OCI-LY7 (cell line): ENCODE results near the gene KRTAP4-6. TPM values are rescaled to one million over a fixed set of nuclear protein-coding genes. Genes with fewer than 3 reads are reported as not detected.

Experiments used
- BruUV-seq: library from RNA; stranded (reverse); fragments of 400-500 nt; replicated peaks from 2 replicates; lab custom pipeline; 2021; lab: Mats Ljungman, UMichigan
- CTCF ChIA-PET: fragments of 300-600 bp; sonication (Branson Sonifier 250); formaldehyde crosslinking; loops from one replicate; lab custom pipeline; 2022; ENCODE audit warnings: antibody characterized with exemption; ENCODE audit not compliant: unreplicated experiment; lab: Charles Lee
- POLR2A ChIA-PET: fragments of 300-600 bp; sonication (Branson Sonifier 250); formaldehyde crosslinking; loops from one replicate; lab custom pipeline; 2022; ENCODE audit warnings: antibody characterized with exemption; lab: Charles Lee
- DNase-seq: peaks from one replicate; pipeline ENCODE4 v3.0.0-alpha.2; 2015; ENCODE audit warnings: low spot score
- H2AFZ ChIP-seq: fragments of 200-600 bp; sonication (generic), shearing (Covaris generic); 2 replicates; pipeline ENCODE4 v1.6.1; 2014; ENCODE audit warnings: mild to moderate bottlenecking, antibody characterized with exemption, low read length, moderate library complexity
- H3K27ac ChIP-seq: fragments of 200-600 bp; sonication (generic); 2 replicates; pipeline ENCODE4 v1.5.1; 2014; ENCODE audit warnings: mixed run types, low read depth, mild to moderate bottlenecking, moderate library complexity, low read length, inconsistent platforms; ENCODE audit not compliant: poor library complexity, severe bottlenecking
- H3K36me3 ChIP-seq: fragments of 200-600 bp; sonication (generic); 2 replicates; pipeline ENCODE4 v1.6.1; 2014; ENCODE audit warnings: mild to moderate bottlenecking, antibody characterized with exemption, low read length, moderate library complexity, mixed read lengths; ENCODE audit not compliant: insufficient read depth
- H3K4me1 ChIP-seq: fragments of 200-600 bp; sonication (generic); 2 replicates; pipeline ENCODE4 v1.5.1; 2014; ENCODE audit warnings: mild to moderate bottlenecking, low read length; ENCODE audit not compliant: insufficient read depth, poor library complexity, severe bottlenecking
- H3K4me2 ChIP-seq: fragments of 200-600 bp; sonication (generic); 2 replicates; pipeline ENCODE4 v1.6.1; 2014; ENCODE audit warnings: mild to moderate bottlenecking, low read length
- H3K4me3 ChIP-seq: fragments of 200-600 bp; sonication (generic); 2 replicates; pipeline ENCODE4 v1.5.1; 2014; ENCODE audit warnings: mild to moderate bottlenecking, low read depth, low read length; ENCODE audit not compliant: poor library complexity, severe bottlenecking
- H3K79me2 ChIP-seq: fragments of 200-600 bp; sonication (generic); 2 replicates; pipeline ENCODE4 v1.6.1; 2016; ENCODE audit warnings: low read depth, mild to moderate bottlenecking, low read length, moderate library complexity, mixed read lengths; ENCODE audit not compliant: insufficient read depth
- H3K9me2 ChIP-seq: fragments of 200-600 bp; sonication (generic); 2 replicates; pipeline ENCODE4 v1.6.1; 2016; ENCODE audit warnings: mild to moderate bottlenecking, low read length, mixed read lengths; ENCODE audit not compliant: insufficient read depth
- H3K9me3 ChIP-seq: fragments of 200-600 bp; sonication (generic); 2 replicates; pipeline ENCODE4 v1.6.1; 2014; ENCODE audit warnings: mild to moderate bottlenecking, mixed run types, low read length, mixed read lengths
- H4K20me1 ChIP-seq: fragments of 200-600 bp; sonication (generic); 2 replicates; pipeline ENCODE4 v1.6.1; 2014; ENCODE audit warnings: mild to moderate bottlenecking, antibody characterized with exemption, low read length, moderate library complexity, mixed read lengths; ENCODE audit not compliant: insufficient read depth
- CTCF ChIP-seq: fragments of 200-600 bp; sonication (generic); conservative IDR thresholded peaks from 2 replicates; pipeline ENCODE4 v1.5.1; 2014; ENCODE audit warnings: mild to moderate bottlenecking, antibody characterized with exemption, low read length, moderate library complexity, mixed read lengths
- EZH2phosphoT487 ChIP-seq: fragments of 200-600 bp; sonication (generic); IDR thresholded peaks from 2 replicates; pipeline ENCODE4 v1.6.1; 2018; ENCODE audit warnings: low read depth, borderline replicate concordance, mild to moderate bottlenecking, mixed run types, antibody characterized with exemption, low read length, moderate library complexity, mixed read lengths
- intact Hi-C: fragments of 100-400 bp; cut with micrococcal nuclease; formaldehyde crosslinking; loops from one replicate; pipeline ENCODE4 v1.10.0; 2022; ENCODE audit not compliant: unreplicated experiment
- small RNA-seq: library from RNA; depleted of rRNA; stranded (forward); fragments of <200 nt; gene quantifications from one replicate; pipeline ENCODE3, GENCODE V24; 2014
- total RNA-seq, 2 experiments: library from RNA; depleted of rRNA in 1 of 2; stranded (reverse); fragments of >200 nt in 1 of 2; shearing (Covaris generic) in 1 of 2; gene quantifications; 2 replicates each; pipeline ENCODE4 v1.2.3, GENCODE V29; 2014 to 2022

Gene KRTAP4-6
- total RNA-seq, 2 experiments from 2014 or later: not detected

GRCh38 chr17:41098481-41098880 lies 41.9 kb downstream of the KRTAP4-6 start:
- H3K4me1 ChIP-seq: no peaks in the 10 kb centered on the region
- no peak overlapping the region for H2AFZ ChIP-seq
- H3K4me2 ChIP-seq: no peak overlapping the region
- DNase-seq: no peak
- no peaks in the 10 kb centered on the region for H4K20me1 ChIP-seq
- intact Hi-C loops: no loop called here
- H3K4me3 ChIP-seq: no peak overlapping the region
- ChIA-PET CTCF (no interaction called here), POLR2A (no interaction called here)
- BruUV-seq: no TSS peak
- H3K9me2 ChIP-seq: no peaks in the 10 kb centered on the region
- H3K27ac ChIP-seq: no peak overlapping the region
- no peaks in the 10 kb centered on the region for H3K9me3 ChIP-seq
- TF ChIP-seq CTCF (no peak), EZH2phosphoT487 (no peak)
- no peaks in the 10 kb centered on the region for H3K36me3 ChIP-seq
- H3K79me2 ChIP-seq: no peaks in the 10 kb centered on the region

GRCh38 chr17:41098042-41098441 lies 42.3 kb downstream of the KRTAP4-6 start, which contains the start of gene KRTAP4-8:
KRTAP4-8 (minus strand) TSS chr17:41098142; CDS start chr17:41098084, 58 bp downstream.
- Histone ChIP-seq H3K4me3 (no peak within 1 kb of the TSS), H3K79me2 (no peaks in the 10 kb centered on the region), H2AFZ (no peak within 1 kb of the TSS), H4K20me1 (no peaks in the 10 kb centered on the region), H3K4me2 (no peak within 1 kb of the TSS), H3K36me3 (no peaks in the 10 kb centered on the region), H3K4me1 (no peaks in the 10 kb centered on the region), H3K27ac (no peak within 1 kb of the TSS), H3K9me2 (no peaks in the 10 kb centered on the region), H3K9me3 (no peaks in the 10 kb centered on the region)
- ChIA-PET POLR2A (no interaction called here), CTCF (no interaction called here)
- no peak for DNase-seq
- BruUV-seq: no TSS peak
- intact Hi-C loops: no loop called here
- TF ChIP-seq EZH2phosphoT487 (no peak), CTCF (no peak)

GRCh38 chr17:41096055-41096454 lies 44.3 kb downstream of the KRTAP4-6 start:
- DNase-seq: no peak
- Histone ChIP-seq H3K4me2 (no peak overlapping the region), H3K9me3 (no peaks in the 10 kb centered on the region), H3K9me2 (no peaks in the 10 kb centered on the region), H3K4me1 (no peaks in the 10 kb centered on the region), H4K20me1 (no peaks in the 10 kb centered on the region), H3K27ac (no peak overlapping the region), H2AFZ (no peak overlapping the region), H3K4me3 (no peak overlapping the region), H3K79me2 (no peaks in the 10 kb centered on the region), H3K36me3 (no peaks in the 10 kb centered on the region)
- TF ChIP-seq EZH2phosphoT487: no peak
- no peak for TF ChIP-seq CTCF
- ChIA-PET CTCF (no interaction called here), POLR2A (no interaction called here)
- intact Hi-C loops: no loop called here
- BruUV-seq: no TSS peak

Small RNA genes within 50 kb of the gene (small RNA-seq; reads per million reads assigned to genes)
- not detected for gene KRTAP4-17P

Other genes starting within 250 kb of the KRTAP4-6 start
Only the 30 nearest of the 39 such genes appear.
- gene KRTAP3-3, start 146.4 kb downstream of the KRTAP4-6 start, total RNA-seq (2014; rRNA removed; shearing (Covaris generic)): not detected in 2 replicates
- not detected in 2 replicates for gene KRTAP3-3, start 146.4 kb downstream of the KRTAP4-6 start, total RNA-seq (2022)
- not detected in 2 replicates for gene KRTAP3-2, start 140.6 kb downstream of the KRTAP4-6 start, total RNA-seq (2014; rRNA removed; shearing (Covaris generic))
- gene KRTAP3-2, start 140.6 kb downstream of the KRTAP4-6 start, total RNA-seq (2022): not detected in 2 replicates
- gene KRTAP3-1, start 131.4 kb downstream of the KRTAP4-6 start, total RNA-seq (2014; rRNA removed; shearing (Covaris generic)): not detected in 2 replicates
- not detected in 2 replicates for gene KRTAP3-1, start 131.4 kb downstream of the KRTAP4-6 start, total RNA-seq (2022)
- gene KRTAP1-5, start 113.3 kb downstream of the KRTAP4-6 start, total RNA-seq (2014; rRNA removed; shearing (Covaris generic)): not detected in 2 replicates
- not detected in 2 replicates for gene KRTAP1-5, start 113.3 kb downstream of the KRTAP4-6 start, total RNA-seq (2022)
- gene KRTAP1-4, start 110.3 kb downstream of the KRTAP4-6 start, total RNA-seq (2014; rRNA removed; shearing (Covaris generic)): not detected in 2 replicates
- not detected in 2 replicates for gene KRTAP1-4, start 110.3 kb downstream of the KRTAP4-6 start, total RNA-seq (2022)
- gene KRTAP1-3, start 105.7 kb downstream of the KRTAP4-6 start, total RNA-seq (2014; rRNA removed; shearing (Covaris generic)): not detected in 2 replicates
- not detected in 2 replicates for gene KRTAP1-3, start 105.7 kb downstream of the KRTAP4-6 start, total RNA-seq (2022)
- not detected in 2 replicates for gene KRTAP1-1, start 99.1 kb downstream of the KRTAP4-6 start, total RNA-seq (2014; rRNA removed; shearing (Covaris generic))
- gene KRTAP1-1, start 99.1 kb downstream of the KRTAP4-6 start, total RNA-seq (2022): not detected in 2 replicates
- not detected in 2 replicates for gene KRTAP2-1, start 93.2 kb downstream of the KRTAP4-6 start, total RNA-seq (2014; rRNA removed; shearing (Covaris generic))
- not detected in 2 replicates for gene KRTAP2-1, start 93.2 kb downstream of the KRTAP4-6 start, total RNA-seq (2022)
- not detected in 2 replicates for gene KRTAP2-2, start 85.3 kb downstream of the KRTAP4-6 start, total RNA-seq (2014; rRNA removed; shearing (Covaris generic))
- gene KRTAP2-2, start 85.3 kb downstream of the KRTAP4-6 start, total RNA-seq (2022): not detected in 2 replicates
- gene KRTAP2-3, start 80.4 kb downstream of the KRTAP4-6 start, total RNA-seq (2014; rRNA removed; shearing (Covaris generic)): not detected in 2 replicates
- not detected in 2 replicates for gene KRTAP2-3, start 80.4 kb downstream of the KRTAP4-6 start, total RNA-seq (2022)
- not detected in 2 replicates for gene KRTAP2-4, start 74.7 kb downstream of the KRTAP4-6 start, total RNA-seq (2014; rRNA removed; shearing (Covaris generic))
- gene KRTAP2-4, start 74.7 kb downstream of the KRTAP4-6 start, total RNA-seq (2022): not detected in 2 replicates
- not detected in 2 replicates for gene KRTAP4-7, start 56.4 kb downstream of the KRTAP4-6 start, total RNA-seq (2014; rRNA removed; shearing (Covaris generic))
- gene KRTAP4-7, start 56.4 kb downstream of the KRTAP4-6 start, total RNA-seq (2022): not detected in 2 replicates
- not detected in 2 replicates for gene KRTAP4-8, start 42.4 kb downstream of the KRTAP4-6 start, total RNA-seq (2014; rRNA removed; shearing (Covaris generic))
- not detected in 2 replicates for gene KRTAP4-8, start 42.4 kb downstream of the KRTAP4-6 start, total RNA-seq (2022)
- gene KRTAP4-16, start 38.3 kb downstream of the KRTAP4-6 start, total RNA-seq (2014; rRNA removed; shearing (Covaris generic)): not detected in 2 replicates
- not detected in 2 replicates for gene KRTAP4-16, start 38.3 kb downstream of the KRTAP4-6 start, total RNA-seq (2022)
- not detected in 2 replicates for gene KRTAP4-9, start 35.2 kb downstream of the KRTAP4-6 start, total RNA-seq (2014; rRNA removed; shearing (Covaris generic))
- gene KRTAP4-9, start 35.2 kb downstream of the KRTAP4-6 start, total RNA-seq (2022): not detected in 2 replicates
- gene KRTAP4-11, start 22.2 kb downstream of the KRTAP4-6 start, total RNA-seq (2014; rRNA removed; shearing (Covaris generic)): not detected in 2 replicates
- not detected in 2 replicates for gene KRTAP4-11, start 22.2 kb downstream of the KRTAP4-6 start, total RNA-seq (2022)
- not detected in 2 replicates for gene KRTAP4-12, start 16.4 kb downstream of the KRTAP4-6 start, total RNA-seq (2014; rRNA removed; shearing (Covaris generic))
- gene KRTAP4-12, start 16.4 kb downstream of the KRTAP4-6 start, total RNA-seq (2022): not detected in 2 replicates
- gene KRTAP4-5, start 9.3 kb upstream of the KRTAP4-6 start, total RNA-seq (2014; rRNA removed; shearing (Covaris generic)): not detected in 2 replicates
- gene KRTAP4-5, start 9.3 kb upstream of the KRTAP4-6 start, total RNA-seq (2022): not detected in 2 replicates
- not detected in 2 replicates for gene KRTAP4-4, start 20.2 kb upstream of the KRTAP4-6 start, total RNA-seq (2014; rRNA removed; shearing (Covaris generic))
- not detected in 2 replicates for gene KRTAP4-4, start 20.2 kb upstream of the KRTAP4-6 start, total RNA-seq (2022)
- not detected in 2 replicates for gene KRTAP4-3, start 27.7 kb upstream of the KRTAP4-6 start, total RNA-seq (2014; rRNA removed; shearing (Covaris generic))
- gene KRTAP4-3, start 27.7 kb upstream of the KRTAP4-6 start, total RNA-seq (2022): not detected in 2 replicates
- not detected in 2 replicates for gene KRTAP4-2, start 37.7 kb upstream of the KRTAP4-6 start, total RNA-seq (2014; rRNA removed; shearing (Covaris generic))
- not detected in 2 replicates for gene KRTAP4-2, start 37.7 kb upstream of the KRTAP4-6 start, total RNA-seq (2022)
- gene KRTAP4-1, start 44.4 kb upstream of the KRTAP4-6 start, total RNA-seq (2014; rRNA removed; shearing (Covaris generic)): not detected in 2 replicates
- gene KRTAP4-1, start 44.4 kb upstream of the KRTAP4-6 start, total RNA-seq (2022): not detected in 2 replicates
- gene KRTAP9-1, start 49.3 kb upstream of the KRTAP4-6 start, total RNA-seq (2014; rRNA removed; shearing (Covaris generic)): not detected in 2 replicates
- not detected in 2 replicates for gene KRTAP9-1, start 49.3 kb upstream of the KRTAP4-6 start, total RNA-seq (2022)
- gene KRTAP9-2, start 86.1 kb upstream of the KRTAP4-6 start, total RNA-seq (2014; rRNA removed; shearing (Covaris generic)): not detected in 2 replicates
- not detected in 2 replicates for gene KRTAP9-2, start 86.1 kb upstream of the KRTAP4-6 start, total RNA-seq (2022)
- not detected in 2 replicates for gene KRTAP9-3, start 91.9 kb upstream of the KRTAP4-6 start, total RNA-seq (2014; rRNA removed; shearing (Covaris generic))
- gene KRTAP9-3, start 91.9 kb upstream of the KRTAP4-6 start, total RNA-seq (2022): not detected in 2 replicates
- not detected in 2 replicates for gene KRTAP9-8, start 97.5 kb upstream of the KRTAP4-6 start, total RNA-seq (2014; rRNA removed; shearing (Covaris generic))
- gene KRTAP9-8, start 97.5 kb upstream of the KRTAP4-6 start, total RNA-seq (2022): not detected in 2 replicates
- gene KRTAP9-4, start 109.1 kb upstream of the KRTAP4-6 start, total RNA-seq (2014; rRNA removed; shearing (Covaris generic)): not detected in 2 replicates
- gene KRTAP9-4, start 109.1 kb upstream of the KRTAP4-6 start, total RNA-seq (2022): not detected in 2 replicates
- gene KRTAP9-9, start 114.8 kb upstream of the KRTAP4-6 start, total RNA-seq (2014; rRNA removed; shearing (Covaris generic)): not detected in 2 replicates
- not detected in 2 replicates for gene KRTAP9-9, start 114.8 kb upstream of the KRTAP4-6 start, total RNA-seq (2022)
- not detected in 2 replicates for gene KRTAP9-6, start 124.8 kb upstream of the KRTAP4-6 start, total RNA-seq (2014; rRNA removed; shearing (Covaris generic))
- gene KRTAP9-6, start 124.8 kb upstream of the KRTAP4-6 start, total RNA-seq (2022): not detected in 2 replicates
- gene KRTAP9-7, start 135.2 kb upstream of the KRTAP4-6 start, total RNA-seq (2014; rRNA removed; shearing (Covaris generic)): not detected in 2 replicates
- not detected in 2 replicates for gene KRTAP9-7, start 135.2 kb upstream of the KRTAP4-6 start, total RNA-seq (2022)